ENCODE measurements around the gene NAT8.
"Not testable (repeated sequence)": the region's sequence is repeated elsewhere in the genome, so short reads cannot be mapped to it uniquely, and the experiment has no call there.

Gene NAT8

GRCh38 chr2:73636977-73637376, 5.2 kb downstream of the NAT8 start:
- DNase-seq: not testable (repeated sequence)

GRCh38 chr2:73630662-73631266, 11.5 kb downstream of the NAT8 start:
- peak in 1 of 2 donors; percentile 0 for DNase-seq

GRCh38 chr2:73628493-73628892, 13.7 kb downstream of the NAT8 start:
- not testable (repeated sequence) for DNase-seq

DNA sequence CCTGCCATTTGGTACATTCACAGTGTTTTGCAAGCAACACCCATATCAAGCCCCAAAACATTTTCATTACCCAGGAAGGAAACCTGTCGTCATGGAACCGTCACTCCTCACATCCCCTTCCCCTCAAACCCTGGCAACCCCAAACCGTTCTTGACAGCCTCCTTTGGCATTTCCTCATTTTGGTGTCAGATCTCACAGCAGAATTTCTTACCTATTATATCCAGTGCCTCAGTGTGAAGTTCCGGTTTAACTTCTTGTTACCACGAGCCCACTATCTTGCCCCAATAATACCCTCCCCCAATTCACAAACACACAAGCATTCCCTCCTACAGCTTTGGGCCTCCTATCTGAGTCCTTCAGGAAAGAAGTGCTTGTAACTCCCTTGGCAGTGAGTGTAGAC, 16.0 kb downstream of the NAT8 start:
- DNase-seq: not testable (repeated sequence)

GRCh38 chr2:73624625-73625024, 17.6 kb downstream of the NAT8 start:
- DNase-seq: not testable (repeated sequence)

DNA sequence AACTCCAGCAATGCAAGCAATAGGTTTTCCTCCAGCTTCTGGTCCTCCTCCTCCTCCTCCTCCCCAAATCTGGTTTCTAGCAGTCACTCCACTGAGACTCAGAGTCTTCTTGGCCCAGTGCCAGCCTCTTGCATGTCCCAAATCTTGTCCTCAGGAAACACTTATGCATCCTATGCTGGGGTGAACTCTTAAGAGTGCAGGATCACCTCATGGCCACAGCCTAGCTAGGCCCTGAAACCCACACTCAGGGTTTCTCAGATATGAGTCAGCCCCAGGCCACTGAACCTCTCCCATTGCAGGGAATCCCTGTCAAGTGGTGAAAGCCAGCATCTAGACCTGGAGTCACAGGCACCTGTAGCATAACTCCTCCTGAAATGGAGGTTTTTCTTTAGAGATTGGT, 18.2 kb downstream of the NAT8 start:
- not testable (repeated sequence) for DNase-seq

DNA sequence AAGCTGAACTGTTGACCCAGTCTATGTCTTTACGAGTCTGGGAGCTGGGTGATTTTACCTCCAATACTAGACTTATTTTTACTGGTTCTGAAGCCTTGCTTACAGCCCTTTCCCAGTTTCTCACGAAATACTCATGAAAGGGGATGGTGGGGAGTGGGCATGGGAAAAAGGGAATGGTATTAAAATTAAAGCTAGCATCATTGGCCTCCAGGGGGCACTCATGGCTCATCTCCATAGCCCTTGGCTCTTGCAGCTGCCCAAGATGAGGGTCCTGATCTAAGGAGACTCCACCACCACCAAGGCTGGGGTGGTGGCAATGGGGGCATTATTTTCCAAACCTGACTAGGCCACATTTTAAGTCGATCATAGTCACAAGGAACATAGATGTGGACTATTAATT, 22.3 kb downstream of the NAT8 start:
- not testable (repeated sequence) for DNase-seq

DNA sequence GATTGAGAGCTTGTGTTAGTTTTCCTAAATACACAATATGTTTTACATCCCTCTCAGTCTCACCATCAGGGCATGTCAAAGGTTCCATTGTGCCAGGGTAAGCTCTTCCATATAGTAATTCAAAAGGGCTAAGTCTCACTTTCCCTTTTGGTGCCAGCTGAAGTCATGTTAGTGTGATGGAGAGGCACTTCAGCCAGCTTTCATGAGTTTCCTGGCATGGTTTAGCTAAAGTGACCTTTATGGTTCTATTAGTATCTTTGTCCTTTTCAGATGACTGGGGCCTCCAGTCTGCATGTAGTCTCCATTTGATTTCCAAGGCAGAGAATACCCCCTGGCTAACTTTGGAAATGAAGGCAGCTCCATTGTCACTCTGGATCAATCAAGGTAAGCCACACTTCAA, 27.2 kb downstream of the NAT8 start:
- DNase-seq: no peak

DNA sequence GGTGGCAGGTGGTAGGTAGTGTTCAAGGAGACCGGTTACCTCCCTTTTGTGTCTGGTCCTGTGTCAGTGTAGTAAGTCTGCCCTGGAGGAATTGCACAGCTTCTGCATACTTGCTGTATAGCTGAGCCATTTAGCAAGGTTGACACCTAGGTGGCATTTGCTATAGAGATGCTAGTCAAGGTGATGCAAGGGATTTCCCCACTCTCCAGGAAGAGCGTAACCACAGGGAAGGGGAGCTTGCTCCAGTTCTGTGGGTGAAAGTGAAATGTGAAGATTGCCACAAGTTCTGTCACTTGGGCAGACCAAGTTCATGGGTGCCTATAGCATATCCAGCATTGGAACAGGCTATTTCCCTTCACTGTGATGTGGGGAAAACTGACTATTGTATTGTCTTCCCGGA, 28.1 kb downstream of the NAT8 start:
- no peak for DNase-seq

DNA sequence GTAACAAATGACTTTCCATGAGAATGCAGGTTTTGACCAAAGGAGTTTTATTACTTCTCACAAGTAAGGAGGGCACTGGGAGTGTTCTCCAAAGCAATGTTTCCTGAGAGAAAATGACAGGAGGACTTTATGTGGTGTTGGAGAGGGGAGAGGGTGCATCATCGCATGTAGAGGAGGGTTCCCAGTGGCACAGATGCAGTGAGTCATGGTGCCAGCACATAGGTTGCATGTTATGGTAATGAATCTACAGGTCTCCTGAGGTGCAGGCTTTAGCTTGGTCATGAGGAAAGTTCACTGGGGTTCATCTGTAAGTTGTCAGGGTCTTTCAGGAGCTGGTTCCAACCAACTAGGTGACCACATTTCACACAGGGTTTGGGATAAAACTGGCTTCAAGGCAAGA, 30.4 kb downstream of the NAT8 start:
- no peak for DNase-seq

DNA sequence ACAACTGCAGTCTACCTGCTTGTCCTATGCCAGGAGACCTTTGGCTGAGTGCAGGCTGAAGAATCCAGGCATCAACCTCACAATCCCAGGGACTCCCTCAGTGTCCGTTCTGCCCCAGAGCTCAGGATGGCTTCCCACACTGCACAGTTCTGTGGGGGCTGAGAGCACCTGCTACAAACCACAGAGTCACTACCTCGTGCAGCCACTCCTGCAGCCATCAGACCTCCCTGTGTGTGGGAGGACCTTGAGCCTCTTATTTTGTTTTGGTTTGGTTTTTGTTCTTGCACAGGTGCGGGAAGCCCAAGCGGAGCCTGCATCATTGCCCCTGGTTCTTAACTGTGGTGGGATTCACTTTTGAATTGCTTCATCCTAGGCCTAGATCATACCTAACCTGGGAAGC, 31.0 kb downstream of the NAT8 start:
- no peak for DNase-seq

DNA sequence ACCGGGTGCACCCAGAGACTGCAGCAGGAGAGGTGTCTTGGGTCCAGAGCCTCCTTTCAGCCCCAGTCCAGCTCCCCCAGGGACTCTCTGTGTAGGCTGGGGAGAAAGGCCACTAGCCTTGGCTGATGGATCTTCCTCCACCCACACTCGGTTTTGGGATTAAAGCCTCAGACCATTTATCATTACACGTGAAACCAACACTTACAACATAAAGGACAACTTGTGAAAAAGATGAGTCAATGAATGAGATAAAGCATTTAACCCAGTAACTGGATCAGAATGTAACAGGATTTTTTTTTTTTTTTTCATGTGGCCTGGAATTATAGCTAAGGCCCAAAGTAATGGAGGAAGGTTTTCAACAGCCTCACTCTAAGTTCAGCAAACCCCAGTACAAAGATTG, 32.1 kb downstream of the NAT8 start:
- DNase-seq: no peak

DNA sequence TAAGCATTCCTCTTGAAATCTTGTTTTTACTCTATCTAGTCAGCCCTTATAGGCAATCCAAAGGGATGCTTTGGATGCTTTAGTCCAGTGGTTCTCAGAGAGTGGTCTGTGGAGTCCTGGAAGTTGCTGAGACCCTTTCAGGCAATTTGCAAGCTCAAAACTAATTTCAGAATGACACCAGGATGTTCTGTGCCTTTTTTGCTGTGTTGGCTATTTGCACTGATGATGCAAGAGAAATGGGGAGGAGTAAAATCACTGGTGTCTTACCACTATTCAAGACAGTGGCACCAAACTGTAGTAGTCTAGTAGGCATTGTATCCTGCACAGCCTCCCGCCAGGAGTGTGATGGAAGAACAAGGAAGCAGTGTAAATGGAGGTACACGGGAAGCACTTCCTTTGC, 37.6 kb downstream of the NAT8 start:
- DNase-seq: not testable (repeated sequence)

DNA sequence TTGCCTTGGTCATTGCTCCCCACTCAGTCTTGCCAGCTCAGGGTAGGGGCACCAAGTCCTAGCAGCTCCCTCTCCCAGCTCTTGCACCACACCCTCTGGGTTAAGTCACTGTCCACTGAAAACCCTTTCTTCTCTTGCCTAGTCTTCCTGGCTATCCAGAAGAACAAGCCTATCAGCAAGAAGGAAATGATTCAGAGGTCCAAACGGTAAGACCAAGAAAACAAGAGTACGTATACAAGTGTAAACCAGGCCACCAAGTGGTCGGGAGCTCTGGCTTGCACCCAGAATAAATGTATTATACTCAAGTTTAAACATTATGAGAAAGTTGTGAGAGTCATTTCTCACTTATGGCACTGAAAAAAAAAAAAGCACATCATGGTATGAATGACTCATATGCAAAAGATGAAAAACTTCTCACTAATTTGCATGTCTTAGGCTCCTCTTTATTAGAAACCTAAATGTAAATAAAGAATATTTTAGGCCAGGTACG, 39.1 kb downstream of the NAT8 start:
- not testable (repeated sequence) for DNase-seq

- no peak for DNase-seq
Measured at GRCh38 chr2:73601780-73602179, 40.4 kb downstream of the NAT8 start.

GRCh38 chr2:73594251-73594650, 48.0 kb downstream of the NAT8 start:
- no peak for DNase-seq

GRCh38 chr2:73593680-73594079, 48.5 kb downstream of the NAT8 start:
- no peak for DNase-seq

All from inflammatory macrophage (primary cell).